HT-29 (cell line): ENCODE measurements around the gene PFDN6. TPM values are rescaled to one million over a fixed set of nuclear protein-coding genes. Genes with fewer than 3 reads are reported as not detected.
"Not testable (repeated sequence)": the region's sequence is repeated elsewhere in the genome, so short reads cannot be mapped to it uniquely, and the experiment has no call there.

Experiments used
- DNase-seq: peaks from one replicate; pipeline ENCODE4 v3.0.0-alpha.2; 2015; ENCODE audit warnings: low spot score
- total RNA-seq: library from RNA; depleted of rRNA; stranded (reverse); fragments of >200 nt; shearing (Covaris generic); gene quantifications from 2 replicates; pipeline ENCODE4 v1.2.3, GENCODE V29; 2014; rRNA removed

Gene PFDN6
- 86.8 and 90.7 TPM in 2 replicates for total RNA-seq

GRCh38 chr6:33288921-33289783, at the start of gene PFDN6, which contains the start of gene WDR46:
Gene PFDN6, plus strand, starts transcription at chr6:33289601. Its CDS starts 256 bp downstream, at chr6:33289857.
Gene WDR46, minus strand, starts transcription at chr6:33289239. Its CDS starts 69 bp downstream, at chr6:33289170.
- peak; percentile 89 for DNase-seq

DNA sequence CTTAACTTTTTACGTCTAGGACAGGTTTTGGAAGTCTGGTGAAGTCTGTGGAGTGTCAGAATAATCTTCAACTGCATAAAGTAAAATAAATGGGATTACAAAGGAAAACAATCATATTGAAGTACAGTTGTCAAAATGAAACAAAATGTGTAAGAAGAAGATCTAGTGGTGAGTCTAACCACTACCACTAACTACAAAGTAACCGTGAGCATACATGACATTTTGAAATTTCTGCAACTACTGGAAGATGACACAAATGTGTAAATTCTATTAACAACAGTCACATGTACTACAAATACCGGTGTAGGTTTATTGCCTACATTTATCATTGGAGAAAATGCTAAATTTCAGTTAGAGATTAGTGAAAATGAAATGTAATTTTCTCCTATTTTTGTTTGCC, 47.4 kb upstream of the PFDN6 start:
- no peak for DNase-seq

GRCh38 chr6:33243476-33243875, 45.9 kb upstream of the PFDN6 start:
- no peak for DNase-seq

- DNase-seq = peak; percentile 93
Measured at GRCh38 chr6:33247977-33248642, 41.3 kb upstream of the PFDN6 start.

DNA sequence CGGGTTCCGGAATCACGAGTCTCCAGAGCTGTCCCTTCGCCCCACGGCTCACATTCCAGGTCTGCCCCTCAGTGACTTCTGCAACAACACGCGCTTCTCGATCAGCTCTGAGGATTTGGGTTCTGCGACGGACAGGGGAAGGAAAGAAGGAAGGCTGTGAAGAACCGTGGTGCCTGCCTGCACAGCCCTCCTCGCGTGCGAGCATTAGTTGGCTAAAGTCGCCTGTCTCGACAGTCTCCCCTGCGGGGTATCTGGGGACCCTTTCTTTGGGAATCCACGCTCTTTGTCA, 40.8 kb upstream of the PFDN6 start:
- DNase-seq = no peak

DNA sequence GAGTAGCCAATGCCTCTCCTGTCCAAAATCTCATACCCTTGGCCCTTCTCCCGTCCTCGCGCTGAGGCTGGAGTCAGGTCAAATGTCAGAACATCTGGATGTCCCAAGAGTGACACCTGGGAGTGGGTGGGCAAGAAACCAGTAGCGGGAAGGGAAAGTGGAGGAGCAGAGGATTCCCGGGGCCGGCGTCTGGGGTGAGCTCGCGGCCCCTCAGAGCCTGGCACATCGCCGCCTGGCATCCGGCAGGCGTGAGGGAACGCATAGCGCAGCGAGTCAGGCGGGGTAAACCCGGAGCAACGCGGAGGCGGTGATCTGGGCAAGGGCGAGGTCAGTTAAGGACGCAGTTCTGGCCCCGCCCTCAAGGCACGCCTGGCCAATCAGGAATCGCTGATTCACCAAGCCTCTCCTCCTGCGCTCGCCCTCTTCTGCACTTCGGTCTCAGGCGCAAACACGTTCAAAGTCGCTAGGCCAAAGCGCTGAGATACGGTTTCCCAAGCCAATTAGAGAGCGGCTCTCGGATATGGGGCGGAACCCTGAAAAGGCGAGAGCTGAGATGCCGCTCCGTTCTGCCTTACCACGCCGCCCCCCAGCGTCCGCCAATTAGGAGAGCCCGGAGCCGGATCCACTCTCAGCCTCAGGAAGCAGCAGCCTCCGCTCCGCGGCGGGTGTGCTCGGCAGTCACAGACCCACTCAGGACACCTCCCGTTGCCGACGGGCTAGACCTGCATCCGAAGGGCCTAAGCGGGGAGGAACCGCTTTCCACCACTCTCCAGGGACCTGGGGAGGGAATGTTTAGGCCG, 40.3 kb upstream of the PFDN6 start:
- peak; percentile 97 for DNase-seq

DNA sequence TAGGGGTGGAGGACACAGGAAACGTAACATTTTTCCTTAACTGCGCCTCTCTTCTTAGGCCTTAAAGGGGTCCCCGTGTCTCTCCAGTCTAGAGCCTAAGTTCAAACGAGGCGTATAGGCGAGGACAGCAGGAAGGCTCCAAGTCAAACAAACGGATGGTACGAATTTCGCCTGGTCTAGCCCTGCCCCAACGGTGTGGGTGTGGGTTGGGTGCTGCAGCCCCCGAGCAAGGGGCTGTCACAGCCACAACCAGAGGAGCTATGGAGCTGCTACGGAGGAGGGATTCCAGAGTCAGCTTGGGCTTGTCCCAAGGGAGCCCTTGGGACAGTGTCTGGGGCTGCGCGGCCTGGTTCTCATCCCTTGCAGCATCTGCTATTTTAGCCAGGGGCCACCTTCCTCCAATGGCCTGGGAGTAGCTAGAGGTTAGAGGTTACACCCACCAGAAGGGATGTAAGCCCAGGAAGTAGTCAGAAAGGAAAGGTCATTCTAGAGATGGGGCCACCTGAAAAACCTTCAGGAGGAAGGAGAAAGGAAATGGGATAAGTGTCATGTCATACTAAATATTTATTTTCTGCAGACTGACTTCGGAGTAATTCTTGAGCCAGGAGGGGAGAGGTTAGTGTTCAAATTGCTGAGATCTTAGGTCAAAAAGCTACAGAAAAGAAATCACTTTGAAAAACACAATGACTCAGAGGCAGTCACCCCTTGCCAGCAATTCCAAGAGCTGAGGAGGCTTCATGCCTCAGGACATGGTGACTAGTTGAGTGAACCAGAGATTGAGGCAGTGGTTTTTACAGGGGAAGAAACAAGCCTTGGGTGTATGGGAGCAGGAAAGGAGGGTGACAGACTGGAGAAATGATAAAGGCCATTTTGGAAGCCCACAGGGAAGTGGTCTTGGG, 39.4 kb upstream of the PFDN6 start:
- DNase-seq = no peak

- DNase-seq = no peak
Measured at GRCh38 chr6:33250731-33251130, 38.7 kb upstream of the PFDN6 start.

GRCh38 chr6:33251395-33252012, 37.9 kb upstream of the PFDN6 start:
- DNase-seq = no peak

DNA sequence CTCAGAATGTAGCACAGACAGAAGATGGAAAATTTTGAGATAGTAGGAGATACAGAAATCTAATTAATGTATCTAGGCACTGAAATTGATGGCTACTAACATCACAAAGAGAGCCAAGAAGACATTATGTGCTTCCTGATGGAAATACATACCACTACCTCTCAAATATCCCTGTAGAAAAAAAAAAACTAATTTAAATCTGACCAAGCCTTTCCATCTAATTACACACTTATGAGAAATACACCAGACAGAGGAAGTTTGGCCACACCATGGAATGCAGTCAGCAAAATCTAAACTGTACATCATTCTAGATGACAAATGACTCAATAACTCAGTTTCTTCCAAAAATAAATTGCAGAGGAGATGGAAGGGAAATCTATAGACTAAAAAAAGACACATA, 36.6 kb upstream of the PFDN6 start:
- DNase-seq = no peak

DNA sequence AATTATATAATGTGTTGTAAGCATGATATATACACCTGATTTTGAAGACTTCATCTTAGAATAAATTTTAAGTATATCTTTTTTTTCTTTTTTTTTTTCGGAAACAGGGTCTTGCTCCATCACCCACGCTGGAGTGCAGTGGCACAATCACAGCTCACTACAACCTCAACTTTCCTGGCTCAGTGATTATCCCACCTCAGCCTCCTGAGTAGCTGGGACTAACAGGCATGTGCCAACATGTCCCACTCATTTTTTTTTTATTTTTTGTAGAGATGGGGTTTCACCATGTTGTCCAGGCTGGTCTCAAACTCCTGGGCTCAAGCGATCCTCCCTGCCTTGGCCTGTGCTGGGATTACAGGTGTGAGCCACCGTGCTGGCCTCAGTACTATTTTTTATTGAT, 34.8 kb upstream of the PFDN6 start:
- no peak for DNase-seq

GRCh38 chr6:33259032-33259431, 30.4 kb upstream of the PFDN6 start:
- peak; percentile 67 for DNase-seq

DNA sequence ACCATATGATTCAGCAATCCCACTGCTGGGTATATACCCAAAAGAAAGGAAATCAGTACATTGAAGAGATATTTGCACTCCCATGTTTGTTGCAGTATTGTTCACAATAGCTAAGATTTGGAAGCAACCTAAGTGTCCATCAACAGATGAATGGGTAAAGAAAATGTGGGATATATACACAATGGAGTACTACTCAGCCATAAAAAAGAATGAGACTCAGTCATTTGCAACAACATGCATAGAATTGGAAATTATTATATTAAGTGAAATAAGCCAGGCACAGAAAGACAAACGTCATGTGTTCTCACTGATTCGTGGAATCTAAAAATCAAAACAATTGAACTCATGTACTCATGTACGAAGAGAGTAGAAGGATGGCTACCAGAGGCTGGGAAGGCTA, 26.9 kb upstream of the PFDN6 start:
- DNase-seq = not testable (repeated sequence)

- DNase-seq = no peak
Measured at GRCh38 chr6:33264015-33264414, 25.4 kb upstream of the PFDN6 start.

DNA sequence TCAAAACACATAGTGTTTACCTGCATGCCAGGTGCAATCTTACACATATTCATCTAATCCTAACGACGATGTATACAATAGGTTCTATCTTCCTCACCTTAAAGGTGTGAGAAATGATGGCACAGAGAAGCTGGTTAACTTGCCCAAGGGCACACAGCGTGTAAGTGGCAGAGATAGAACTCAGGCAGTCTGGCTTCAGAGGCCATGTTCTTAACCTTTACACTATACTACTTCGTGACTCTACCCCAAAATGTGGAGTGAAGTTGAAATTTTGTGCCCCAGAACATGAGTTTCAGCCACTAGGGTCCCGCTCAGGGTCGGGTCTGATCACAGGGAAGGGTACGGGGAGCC, 18.3 kb upstream of the PFDN6 start:
- peak; percentile 47 for DNase-seq

- DNase-seq = peak; percentile 99
Measured at GRCh38 chr6:33271468-33272274, 17.7 kb upstream of the PFDN6 start, which contains the start of the genes RPS18 and VPS52. Gene RPS18, plus strand, starts transcription at chr6:33272075. Its CDS starts 45 bp downstream, at chr6:33272120. Gene VPS52, minus strand, starts transcription at chr6:33271876. Its CDS starts 201 bp downstream, at chr6:33271675.

DNA sequence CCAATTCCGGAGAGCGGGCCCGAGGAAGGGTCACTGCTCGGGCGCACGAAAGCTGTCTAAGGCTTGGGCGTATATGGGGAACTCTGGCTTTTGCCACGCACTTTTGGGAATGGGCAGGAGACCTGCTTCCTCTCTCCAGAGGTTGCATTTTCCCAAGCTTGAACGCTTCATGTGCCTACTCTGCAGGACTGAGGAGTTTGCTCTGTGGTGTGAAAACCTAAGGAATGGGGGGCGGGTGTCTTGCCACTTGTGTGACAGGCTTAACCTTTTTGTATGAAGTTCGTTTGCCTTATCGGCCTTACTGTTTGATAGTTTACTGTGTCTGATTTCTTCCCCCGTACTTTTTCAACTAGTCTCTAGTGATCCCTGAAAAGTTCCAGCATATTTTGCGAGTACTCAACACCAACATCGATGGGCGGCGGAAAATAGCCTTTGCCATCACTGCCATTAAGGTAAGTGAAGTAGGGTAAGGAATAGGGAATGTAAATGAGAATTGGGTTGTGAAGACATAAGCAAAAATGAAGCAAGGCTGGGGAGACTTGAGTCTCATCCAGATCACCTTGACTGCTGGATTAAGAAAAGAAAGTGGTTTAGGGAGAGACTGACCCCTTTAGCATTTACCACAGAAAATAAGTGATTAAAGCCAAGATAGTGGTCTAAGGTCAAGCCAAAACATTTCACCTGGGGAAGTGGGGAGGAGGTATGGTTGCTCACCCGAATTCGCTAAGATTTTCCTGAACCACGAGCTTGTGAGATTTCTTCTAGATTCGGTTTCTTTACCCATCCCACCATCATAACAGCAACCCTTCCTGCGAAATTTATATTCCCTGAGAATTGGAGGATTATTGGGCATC, 16.9 kb upstream of the PFDN6 start:
- no peak for DNase-seq

DNA sequence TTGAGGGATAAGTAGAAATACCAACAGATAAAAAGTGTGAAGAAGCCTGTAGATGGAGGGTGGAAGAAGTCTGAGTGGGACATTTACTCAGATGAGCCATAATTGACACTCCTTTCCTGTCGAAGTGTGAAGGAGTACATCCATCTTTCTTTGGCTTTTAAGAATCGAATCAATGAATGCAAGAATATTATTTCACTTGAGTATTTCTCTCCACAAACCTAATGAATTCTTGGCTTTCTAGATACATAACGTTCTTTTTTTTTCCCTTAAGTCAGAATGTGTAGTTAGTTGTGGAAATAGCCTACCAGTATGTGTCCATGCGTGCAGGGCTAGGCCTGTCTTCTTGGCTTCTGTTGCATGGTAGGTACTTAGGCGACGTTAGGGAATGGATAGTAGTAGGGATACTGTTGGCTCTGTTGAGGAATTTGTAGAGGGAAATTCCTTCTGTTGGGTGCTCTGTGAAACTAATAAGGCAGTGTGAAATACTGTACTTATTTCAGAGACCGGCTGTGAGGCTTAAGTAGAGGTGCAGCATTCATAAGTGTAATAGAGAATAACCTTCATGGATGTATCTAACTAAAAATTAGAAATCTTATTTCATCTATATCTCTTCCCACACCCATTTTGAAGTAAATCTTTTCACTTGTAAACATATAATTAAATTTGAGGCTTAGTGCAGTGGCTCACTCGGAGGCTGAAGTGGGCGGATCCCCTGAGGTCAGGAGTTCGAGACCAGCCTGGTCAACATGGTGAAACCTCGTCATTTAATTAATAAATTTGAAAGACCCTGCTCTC, 16.1 kb upstream of the PFDN6 start:
- DNase-seq = peak; percentile 17
